ENCODE results near the gene CYREN.
A peak's percentile ranks its signal among the peaks of the same experiment; 100 is the strongest.
"Not testable (repeated sequence)": the region's sequence is repeated elsewhere in the genome, so short reads cannot be mapped to it uniquely, and the experiment has no call there.

The CYREN gene

GRCh38 chr7:135181261-135181928 is 10.9 kb upstream of the CYREN start:
- no peak overlapping the region for H3K27ac ChIP-seq (ENCODE audit: low read depth, low read length)
- no peaks in the 10 kb centered on the region for H3K27me3 ChIP-seq (ENCODE audit: control insufficient read depth, insufficient read depth, low read length)
- H3K4me3 ChIP-seq (ENCODE audit: low read length): no peak overlapping the region
- H3K36me3 ChIP-seq (ENCODE audit: control insufficient read depth, insufficient read depth, low read length): peaks cover 13% of the 10 kb centered on the region
- H3K4me1 ChIP-seq (ENCODE audit: control insufficient read depth, insufficient read depth, low read length): no peaks in the 10 kb centered on the region
- no peak overlapping the region for H3K9ac ChIP-seq (ENCODE audit: low read length)

- Histone ChIP-seq H3K27ac (ENCODE audit: low read depth, low read length) (no peak overlapping the region), H3K36me3 (ENCODE audit: control insufficient read depth, insufficient read depth, low read length) (peaks cover 4% of the 10 kb centered on the region), H3K9ac (ENCODE audit: low read length) (no peak overlapping the region), H3K4me1 (ENCODE audit: control insufficient read depth, insufficient read depth, low read length) (no peaks in the 10 kb centered on the region), H3K4me3 (ENCODE audit: low read length) (no peak overlapping the region), H3K27me3 (ENCODE audit: control insufficient read depth, insufficient read depth, low read length) (no peaks in the 10 kb centered on the region)
These were observed 9.6 kb upstream of the CYREN start for GRCh38 chr7:135180122-135180521.

GRCh38 chr7:135179321-135179925 is 8.9 kb upstream of the CYREN start:
- no peak overlapping the region for H3K9ac ChIP-seq (ENCODE audit: low read length)
- H3K27ac ChIP-seq (ENCODE audit: low read depth, low read length): no peak overlapping the region
- H3K4me1 ChIP-seq (ENCODE audit: control insufficient read depth, insufficient read depth, low read length): no peaks in the 10 kb centered on the region
- H3K4me3 ChIP-seq (ENCODE audit: low read length): no peak overlapping the region
- H3K36me3 ChIP-seq (ENCODE audit: control insufficient read depth, insufficient read depth, low read length): peaks cover 2% of the 10 kb centered on the region
- H3K27me3 ChIP-seq (ENCODE audit: control insufficient read depth, insufficient read depth, low read length): no peaks in the 10 kb centered on the region

- Histone ChIP-seq H3K27me3 (ENCODE audit: control insufficient read depth, insufficient read depth, low read length) (no peaks in the 10 kb centered on the region), H3K9ac (ENCODE audit: low read length) (no peak overlapping the region), H3K27ac (ENCODE audit: low read depth, low read length) (no peak overlapping the region), H3K4me1 (ENCODE audit: control insufficient read depth, insufficient read depth, low read length) (no peaks in the 10 kb centered on the region), H3K36me3 (ENCODE audit: control insufficient read depth, insufficient read depth, low read length) (no peaks in the 10 kb centered on the region), H3K4me3 (ENCODE audit: low read length) (no peak overlapping the region)
These were observed 7.9 kb upstream of the CYREN start for GRCh38 chr7:135178364-135178763.

GRCh38 chr7:135177028-135177696 is 6.7 kb upstream of the CYREN start:
- Histone ChIP-seq H3K27ac (ENCODE audit: low read depth, low read length) (no peak overlapping the region), H3K36me3 (ENCODE audit: control insufficient read depth, insufficient read depth, low read length) (no peaks in the 10 kb centered on the region), H3K9ac (ENCODE audit: low read length) (no peak overlapping the region), H3K27me3 (ENCODE audit: control insufficient read depth, insufficient read depth, low read length) (no peaks in the 10 kb centered on the region), H3K4me3 (ENCODE audit: low read length) (no peak overlapping the region), H3K4me1 (ENCODE audit: control insufficient read depth, insufficient read depth, low read length) (no peaks in the 10 kb centered on the region)

GRCh38 chr7:135175931-135176330 is 5.4 kb upstream of the CYREN start:
- H3K4me1 ChIP-seq (ENCODE audit: control insufficient read depth, insufficient read depth, low read length): no peaks in the 10 kb centered on the region
- no peak overlapping the region for H3K27ac ChIP-seq (ENCODE audit: low read depth, low read length)
- H3K4me3 ChIP-seq (ENCODE audit: low read length): no peak overlapping the region
- no peaks in the 10 kb centered on the region for H3K36me3 ChIP-seq (ENCODE audit: control insufficient read depth, insufficient read depth, low read length)
- no peak overlapping the region for H3K9ac ChIP-seq (ENCODE audit: low read length)
- H3K27me3 ChIP-seq (ENCODE audit: control insufficient read depth, insufficient read depth, low read length): no peaks in the 10 kb centered on the region

GRCh38 chr7:135174941-135175340 is 4.4 kb upstream of the CYREN start:
- H3K4me3 ChIP-seq (ENCODE audit: low read length): no peak overlapping the region
- no peak overlapping the region for H3K9ac ChIP-seq (ENCODE audit: low read length)
- H3K27ac ChIP-seq (ENCODE audit: low read depth, low read length): no peak overlapping the region
- H3K27me3 ChIP-seq (ENCODE audit: control insufficient read depth, insufficient read depth, low read length): no peaks in the 10 kb centered on the region
- no peaks in the 10 kb centered on the region for H3K36me3 ChIP-seq (ENCODE audit: control insufficient read depth, insufficient read depth, low read length)
- no peaks in the 10 kb centered on the region for H3K4me1 ChIP-seq (ENCODE audit: control insufficient read depth, insufficient read depth, low read length)

GRCh38 chr7:135173916-135174315 is 3.4 kb upstream of the CYREN start:
- H3K36me3 ChIP-seq (ENCODE audit: control insufficient read depth, insufficient read depth, low read length); H3K4me1 ChIP-seq (ENCODE audit: control insufficient read depth, insufficient read depth, low read length); H3K4me3 ChIP-seq (ENCODE audit: low read length); H3K27ac ChIP-seq (ENCODE audit: low read depth, low read length); H3K27me3 ChIP-seq (ENCODE audit: control insufficient read depth, insufficient read depth, low read length); H3K9ac ChIP-seq (ENCODE audit: low read length): not testable (repeated sequence)

GRCh38 chr7:135171581-135172291 is 1.2 kb upstream of the CYREN start:
- H3K4me1 ChIP-seq (ENCODE audit: control insufficient read depth, insufficient read depth, low read length); H3K9ac ChIP-seq (ENCODE audit: low read length); H3K27me3 ChIP-seq (ENCODE audit: control insufficient read depth, insufficient read depth, low read length): not testable (repeated sequence)
- Histone ChIP-seq H3K27ac (ENCODE audit: low read depth, low read length) (peak overlapping the region; percentile 92), H3K4me3 (ENCODE audit: low read length) (peak overlapping the region; percentile 5), H3K36me3 (ENCODE audit: control insufficient read depth, insufficient read depth, low read length) (peaks cover 11% of the 10 kb centered on the region)

GRCh38 chr7:135170998-135171481 is 533 bp upstream of the CYREN start:
- H3K4me3 ChIP-seq (ENCODE audit: low read length): peak overlapping the region; percentile 66
- H3K27me3 ChIP-seq (ENCODE audit: control insufficient read depth, insufficient read depth, low read length); H3K4me1 ChIP-seq (ENCODE audit: control insufficient read depth, insufficient read depth, low read length): not testable (repeated sequence)
- H3K27ac ChIP-seq (ENCODE audit: low read depth, low read length): peak overlapping the region; percentile 92
- peaks cover 11% of the 10 kb centered on the region for H3K36me3 ChIP-seq (ENCODE audit: control insufficient read depth, insufficient read depth, low read length)
- peak overlapping the region; percentile 19 for H3K9ac ChIP-seq (ENCODE audit: low read length)

GRCh38 chr7:135169964-135170273 is 588 bp downstream of the CYREN start:
- H3K36me3 ChIP-seq (ENCODE audit: control insufficient read depth, insufficient read depth, low read length): peaks cover 12% of the 10 kb centered on the region
- peaks cover 6% of the 10 kb centered on the region for H3K4me1 ChIP-seq (ENCODE audit: control insufficient read depth, insufficient read depth, low read length)
- peak overlapping the region; percentile 66 for H3K4me3 ChIP-seq (ENCODE audit: low read length)
- H3K27ac ChIP-seq (ENCODE audit: low read depth, low read length): peak overlapping the region; percentile 92
- peak overlapping the region; percentile 92 for H3K9ac ChIP-seq (ENCODE audit: low read length)
- no peaks in the 10 kb centered on the region for H3K27me3 ChIP-seq (ENCODE audit: control insufficient read depth, insufficient read depth, low read length)

GRCh38 chr7:135169141-135169963 is 1.2 kb downstream of the CYREN start:
- Histone ChIP-seq H3K36me3 (ENCODE audit: control insufficient read depth, insufficient read depth, low read length) (peaks cover 18% of the 10 kb centered on the region), H3K27me3 (ENCODE audit: control insufficient read depth, insufficient read depth, low read length) (no peaks in the 10 kb centered on the region), H3K27ac (ENCODE audit: low read depth, low read length) (peak overlapping the region; percentile 92), H3K4me1 (ENCODE audit: control insufficient read depth, insufficient read depth, low read length) (peaks cover 6% of the 10 kb centered on the region), H3K4me3 (ENCODE audit: low read length) (peak overlapping the region; percentile 66), H3K9ac (ENCODE audit: low read length) (no peak overlapping the region)

Measured in rectal smooth muscle tissue (tissue), 1 donor.